ENCODE measurements around the gene NOX5.

NOX5 gene

GRCh38 chr15:68991723-68992122 is 22.8 kb upstream of the NOX5 start:
- DNase-seq (ENCODE audit: low spot score): no peak

- DNase-seq (ENCODE audit: low spot score): no peak
These were observed 21.8 kb upstream of the NOX5 start for GRCh38 chr15:68992696-68993095.

- no peak for DNase-seq (ENCODE audit: low spot score)
These were observed 21.2 kb upstream of the NOX5 start for GRCh38 chr15:68993276-68993675.

- DNase-seq (ENCODE audit: low spot score): no peak
These were observed 20.3 kb upstream of the NOX5 start for GRCh38 chr15:68994149-68994548.

- no peak for DNase-seq (ENCODE audit: low spot score)
These were observed 19.3 kb upstream of the NOX5 start for GRCh38 chr15:68994981-68995761.

GRCh38 chr15:68997050-68997449 is 17.4 kb upstream of the NOX5 start:
- no peak for DNase-seq (ENCODE audit: low spot score)

- DNase-seq (ENCODE audit: low spot score): no peak
These were observed 16.3 kb upstream of the NOX5 start for GRCh38 chr15:68997930-68998777.

- DNase-seq (ENCODE audit: low spot score): no peak
These were observed 15.4 kb upstream of the NOX5 start for GRCh38 chr15:68999091-68999490.

GRCh38 chr15:69000091-69000490 is 14.4 kb upstream of the NOX5 start:
- DNase-seq (ENCODE audit: low spot score): no peak

GRCh38 chr15:69000725-69001503 is 13.6 kb upstream of the NOX5 start:
- DNase-seq (ENCODE audit: low spot score): no peak

- DNase-seq (ENCODE audit: low spot score): no peak
These were observed 11.7 kb upstream of the NOX5 start for GRCh38 chr15:69002783-69003182.

- no peak for DNase-seq (ENCODE audit: low spot score)
These were observed 10.5 kb upstream of the NOX5 start for GRCh38 chr15:69004011-69004410.

GRCh38 chr15:69008056-69008455 is 6.4 kb upstream of the NOX5 start:
- DNase-seq (ENCODE audit: low spot score): no peak

GRCh38 chr15:69009341-69009740 is 5.2 kb upstream of the NOX5 start:
- DNase-seq (ENCODE audit: low spot score): no peak

- DNase-seq (ENCODE audit: low spot score): no peak
These were observed 2.9 kb upstream of the NOX5 start for GRCh38 chr15:69011641-69012040.

- DNase-seq (ENCODE audit: low spot score): no peak
These were observed 1.6 kb upstream of the NOX5 start for GRCh38 chr15:69012761-69013364.

- no peak for DNase-seq (ENCODE audit: low spot score)
These were observed 629 bp upstream of the NOX5 start for GRCh38 chr15:69013726-69014406.

- no peak for DNase-seq (ENCODE audit: low spot score)
These were observed 1.1 kb downstream of the NOX5 start for GRCh38 chr15:69015591-69015990.

- no peak for DNase-seq (ENCODE audit: low spot score)
These were observed 1.6 kb downstream of the NOX5 start for GRCh38 chr15:69016021-69016595.

GRCh38 chr15:69017978-69018377 is 3.5 kb downstream of the NOX5 start:
- DNase-seq (ENCODE audit: low spot score): no peak

GRCh38 chr15:69018951-69019350 is 4.5 kb downstream of the NOX5 start:
- DNase-seq (ENCODE audit: low spot score): no peak

All from germinal center (tissue), 1 donor.